Measurements from ENCODE around the gene HS3ST6.
"Not testable (repeated sequence)": the region's sequence is repeated elsewhere in the genome, so short reads cannot be mapped to it uniquely, and the experiment has no call there.

The HS3ST6 gene

GRCh38 chr16:1922357-1922756 lies 4.1 kb upstream of the HS3ST6 start:
- Mint-ChIP-seq H3K27ac (no peak overlapping the region), H3K4me1 (ENCODE audit: low read depth) (peaks cover 3% of the 10 kb centered on the region), H3K4me3 (no peak overlapping the region), H3K36me3 (ENCODE audit: low read depth) (no peaks in the 10 kb centered on the region), H3K9me3 (no peaks in the 10 kb centered on the region), H3K27me3 (peaks cover 54% of the 10 kb centered on the region)
- DNase-seq: no peak

- H3K4me1 Mint-ChIP-seq (ENCODE audit: low read depth): peaks cover 3% of the 10 kb centered on the region
- DNase-seq: no peak
- no peak overlapping the region for H3K27ac Mint-ChIP-seq
- no peaks in the 10 kb centered on the region for H3K9me3 Mint-ChIP-seq
- peaks cover 70% of the 10 kb centered on the region for H3K27me3 Mint-ChIP-seq
- no peaks in the 10 kb centered on the region for H3K36me3 Mint-ChIP-seq (ENCODE audit: low read depth)
- H3K4me3 Mint-ChIP-seq: no peak overlapping the region
Measured at GRCh38 chr16:1920727-1921171, 2.5 kb upstream of the HS3ST6 start.

- not testable (repeated sequence) for DNase-seq; H3K9me3 Mint-ChIP-seq; H3K27ac Mint-ChIP-seq; H3K4me3 Mint-ChIP-seq; H3K4me1 Mint-ChIP-seq (ENCODE audit: low read depth); H3K36me3 Mint-ChIP-seq (ENCODE audit: low read depth)
- H3K27me3 Mint-ChIP-seq: peaks cover 76% of the 10 kb centered on the region
Measured at GRCh38 chr16:1920122-1920521, 1.9 kb upstream of the HS3ST6 start.

DNA sequence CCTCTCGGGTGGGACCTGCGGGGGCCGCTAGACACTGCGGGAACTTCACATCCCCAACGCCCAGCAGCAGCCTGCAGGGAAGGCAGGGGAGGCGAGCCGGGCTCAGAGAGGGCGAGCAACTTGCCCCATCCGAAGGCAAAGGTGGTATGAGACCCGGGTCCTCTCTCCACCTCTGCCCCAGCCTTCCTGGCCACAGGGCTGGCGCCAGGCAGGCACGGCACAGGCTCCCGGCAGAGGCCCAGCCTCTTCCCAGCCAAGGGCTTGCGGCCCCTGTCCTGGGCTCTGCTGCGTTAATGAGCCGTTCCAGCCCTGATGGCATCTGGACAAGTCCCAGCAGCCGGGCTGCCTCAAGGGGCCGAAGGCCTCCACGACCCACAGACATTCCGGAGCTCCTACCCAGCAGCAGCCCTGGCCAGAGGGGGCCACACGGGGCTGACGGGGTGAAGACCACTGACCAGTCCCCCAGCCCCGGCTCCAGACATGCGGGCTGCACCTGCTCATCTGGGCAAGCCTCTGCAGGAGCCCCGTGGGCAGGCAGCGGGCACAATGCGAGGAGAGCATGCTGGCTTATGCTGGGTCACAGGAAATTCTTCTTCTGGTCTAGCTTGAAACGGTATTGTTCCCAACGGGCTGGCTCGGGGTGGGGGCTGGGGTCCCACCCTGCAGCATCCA lies 1.2 kb upstream of the HS3ST6 start:
- no peak for DNase-seq
- Mint-ChIP-seq H3K4me3 (no peak overlapping the region), H3K27me3 (peaks cover 81% of the 10 kb centered on the region), H3K36me3 (ENCODE audit: low read depth) (no peaks in the 10 kb centered on the region), H3K4me1 (ENCODE audit: low read depth) (peaks cover 3% of the 10 kb centered on the region), H3K27ac (no peak overlapping the region), H3K9me3 (no peaks in the 10 kb centered on the region)

DNA sequence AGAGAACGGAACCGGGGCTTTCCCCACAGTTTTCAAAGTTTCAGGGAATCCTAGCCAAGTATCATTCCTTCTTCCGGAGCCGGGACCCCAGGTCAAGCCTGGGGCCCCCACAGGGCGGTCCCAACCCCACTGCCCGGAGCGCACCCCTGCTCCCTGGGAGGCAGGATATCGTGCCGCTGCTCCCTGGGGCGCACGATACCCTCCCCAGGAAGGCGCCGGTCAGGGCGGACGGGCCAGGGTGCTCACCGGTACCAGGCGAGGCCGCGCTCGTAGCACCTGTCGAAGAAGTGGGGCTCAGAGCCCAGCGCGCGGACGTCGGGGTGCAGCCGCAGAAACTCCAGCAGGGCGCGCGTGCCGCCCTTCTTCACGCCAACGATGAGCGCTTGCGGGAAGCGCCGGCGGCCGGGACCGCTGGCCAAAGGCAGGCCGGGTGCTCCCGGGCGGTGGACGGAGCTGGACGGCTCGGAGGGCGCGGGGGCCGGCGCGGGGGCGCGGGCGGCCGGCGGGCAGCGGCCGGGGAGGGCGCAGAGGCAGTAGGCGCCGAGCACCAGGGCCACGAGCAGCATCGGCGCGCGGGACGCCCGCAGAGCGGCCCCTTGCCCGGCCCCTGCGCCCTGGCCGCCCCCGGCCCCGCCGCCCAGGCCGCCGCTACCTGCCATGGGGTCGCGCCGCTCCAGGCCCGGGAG lies 407 bp downstream of the HS3ST6 start:
- no peak overlapping the region for H3K27ac Mint-ChIP-seq
- H3K36me3 Mint-ChIP-seq (ENCODE audit: low read depth): no peaks in the 10 kb centered on the region
- peaks cover 3% of the 10 kb centered on the region for H3K4me1 Mint-ChIP-seq (ENCODE audit: low read depth)
- H3K9me3 Mint-ChIP-seq: no peaks in the 10 kb centered on the region
- no peak for DNase-seq
- no peak overlapping the region for H3K4me3 Mint-ChIP-seq
- peaks cover 71% of the 10 kb centered on the region for H3K27me3 Mint-ChIP-seq

DNA sequence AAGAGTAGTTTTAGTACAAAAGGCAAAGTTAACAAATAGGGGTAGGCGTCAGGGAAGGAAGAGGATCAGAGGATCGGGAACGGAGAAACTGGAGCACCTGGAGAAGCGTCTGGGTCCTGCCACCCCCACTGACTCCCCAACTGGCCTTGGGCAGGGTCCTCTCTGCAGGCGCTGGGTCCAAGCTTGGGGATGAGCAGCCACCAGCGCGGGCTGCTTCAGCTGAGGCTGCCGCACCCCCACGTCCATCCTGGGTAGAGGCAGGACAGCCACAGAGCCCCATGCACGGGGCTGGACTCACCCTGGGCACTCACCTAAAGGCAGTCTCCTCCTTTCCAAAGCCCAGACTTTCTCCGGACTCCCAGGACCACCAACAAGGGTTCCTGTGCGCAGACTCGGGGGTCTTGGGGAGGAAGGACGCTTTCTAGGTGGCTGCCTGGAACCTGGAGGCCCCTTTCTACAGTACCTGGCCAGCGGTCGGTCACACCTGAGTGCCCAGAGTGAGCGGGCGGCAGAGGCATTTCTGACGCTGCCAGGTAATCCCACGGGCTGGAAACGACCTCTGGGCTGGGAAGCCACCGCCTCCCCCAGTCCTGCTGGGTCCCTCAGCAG lies 1.1 kb downstream of the HS3ST6 start:
- DNase-seq: no peak
- Mint-ChIP-seq H3K27ac (no peak overlapping the region), H3K4me3 (no peak overlapping the region), H3K4me1 (ENCODE audit: low read depth) (peaks cover 3% of the 10 kb centered on the region), H3K27me3 (peaks cover 65% of the 10 kb centered on the region), H3K36me3 (ENCODE audit: low read depth) (no peaks in the 10 kb centered on the region), H3K9me3 (no peaks in the 10 kb centered on the region)

GRCh38 chr16:1916640-1916990 lies 1.6 kb downstream of the HS3ST6 start:
- H3K36me3 Mint-ChIP-seq (ENCODE audit: low read depth): no peaks in the 10 kb centered on the region
- H3K4me1 Mint-ChIP-seq (ENCODE audit: low read depth): peaks cover 3% of the 10 kb centered on the region
- DNase-seq: no peak
- no peak overlapping the region for H3K4me3 Mint-ChIP-seq
- H3K9me3 Mint-ChIP-seq: no peaks in the 10 kb centered on the region
- H3K27me3 Mint-ChIP-seq: peaks cover 61% of the 10 kb centered on the region
- no peak overlapping the region for H3K27ac Mint-ChIP-seq

DNA sequence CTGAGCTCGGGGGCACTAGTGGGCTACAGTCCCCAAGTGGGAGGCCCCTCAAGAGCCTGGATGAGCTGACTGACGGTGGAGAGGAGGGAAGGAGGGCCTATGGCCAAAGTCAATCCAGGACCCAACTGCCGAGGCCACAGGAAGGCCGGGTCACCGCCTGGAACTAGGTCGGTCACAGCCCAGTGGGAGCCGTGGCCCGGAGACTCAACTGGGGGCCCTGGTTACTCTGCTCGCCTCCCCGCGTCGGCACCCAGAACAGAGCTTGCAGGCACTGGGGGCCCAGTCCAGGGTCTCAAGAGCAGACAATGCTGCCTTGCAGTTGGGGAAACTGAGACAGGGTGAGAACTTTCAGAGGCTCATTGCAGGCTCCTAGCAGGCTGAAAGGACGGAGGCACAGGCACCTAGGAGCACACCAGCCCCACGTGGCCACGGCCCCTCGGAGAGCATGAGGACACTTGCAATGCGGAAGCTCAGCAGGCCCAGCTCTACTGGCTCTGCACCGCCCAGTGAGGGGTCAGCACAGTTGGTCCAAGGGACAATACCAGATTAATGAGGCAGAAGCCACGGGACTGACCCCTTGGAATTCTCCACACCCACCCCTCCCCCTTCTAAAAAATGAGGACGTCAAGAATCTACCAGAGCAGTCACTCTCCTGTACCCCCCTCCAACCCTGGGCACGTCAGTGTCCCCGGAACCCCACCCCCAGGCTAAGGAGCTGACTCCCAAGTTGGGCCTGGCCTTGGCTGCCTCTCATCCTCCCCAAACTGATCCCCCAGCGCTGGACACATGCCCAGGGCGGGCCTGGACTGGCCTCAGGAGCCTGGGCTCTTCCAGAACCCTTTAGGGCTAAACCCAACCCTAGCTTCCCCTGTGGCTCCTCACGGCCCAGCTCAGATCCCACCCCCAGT lies 2.2 kb downstream of the HS3ST6 start:
- H3K9me3 Mint-ChIP-seq: no peaks in the 10 kb centered on the region
- no peak overlapping the region for H3K27ac Mint-ChIP-seq
- H3K27me3 Mint-ChIP-seq: peaks cover 55% of the 10 kb centered on the region
- DNase-seq: no peak
- H3K4me3 Mint-ChIP-seq: no peak overlapping the region
- peaks cover 3% of the 10 kb centered on the region for H3K4me1 Mint-ChIP-seq (ENCODE audit: low read depth)
- H3K36me3 Mint-ChIP-seq (ENCODE audit: low read depth): no peaks in the 10 kb centered on the region

DNA sequence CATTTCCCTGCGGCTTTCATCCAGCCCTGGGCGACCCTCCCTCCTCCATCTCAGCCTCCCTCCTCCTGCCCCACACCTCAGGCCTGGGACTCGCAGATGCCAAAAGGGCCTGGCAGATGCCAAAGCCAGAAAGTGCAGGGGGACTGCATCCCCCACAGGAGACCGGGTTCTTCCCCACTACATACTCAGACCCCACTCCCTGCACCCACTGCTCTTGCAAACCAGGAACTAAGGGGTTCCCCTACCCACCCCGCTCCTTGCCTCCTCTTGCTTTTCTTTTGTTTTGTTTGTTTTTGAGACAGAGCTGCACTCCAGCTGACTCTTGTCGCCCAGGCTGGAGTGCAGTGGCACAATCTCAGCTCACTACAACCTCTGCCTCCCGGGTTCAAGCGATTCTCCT lies 3.2 kb downstream of the HS3ST6 start:
- no peak overlapping the region for H3K27ac Mint-ChIP-seq
- no peaks in the 10 kb centered on the region for H3K36me3 Mint-ChIP-seq (ENCODE audit: low read depth)

GRCh38 chr16:1914084-1914608 lies 4.1 kb downstream of the HS3ST6 start:
- H3K36me3 Mint-ChIP-seq (ENCODE audit: low read depth): no peaks in the 10 kb centered on the region
- no peak overlapping the region for H3K4me3 Mint-ChIP-seq
- H3K9me3 Mint-ChIP-seq: no peaks in the 10 kb centered on the region
- DNase-seq: no peak
- no peaks in the 10 kb centered on the region for H3K4me1 Mint-ChIP-seq (ENCODE audit: low read depth)
- peaks cover 40% of the 10 kb centered on the region for H3K27me3 Mint-ChIP-seq
- no peak overlapping the region for H3K27ac Mint-ChIP-seq

More for the DNA sequence above, 3.2 kb downstream of the HS3ST6 start:
- Mint-ChIP-seq H3K4me1 (ENCODE audit: low read depth) (no peaks in the 10 kb centered on the region), H3K9me3 (no peaks in the 10 kb centered on the region), H3K4me3 (no peak overlapping the region), H3K27me3 (peaks cover 45% of the 10 kb centered on the region)
- no peak for DNase-seq

DNA sequence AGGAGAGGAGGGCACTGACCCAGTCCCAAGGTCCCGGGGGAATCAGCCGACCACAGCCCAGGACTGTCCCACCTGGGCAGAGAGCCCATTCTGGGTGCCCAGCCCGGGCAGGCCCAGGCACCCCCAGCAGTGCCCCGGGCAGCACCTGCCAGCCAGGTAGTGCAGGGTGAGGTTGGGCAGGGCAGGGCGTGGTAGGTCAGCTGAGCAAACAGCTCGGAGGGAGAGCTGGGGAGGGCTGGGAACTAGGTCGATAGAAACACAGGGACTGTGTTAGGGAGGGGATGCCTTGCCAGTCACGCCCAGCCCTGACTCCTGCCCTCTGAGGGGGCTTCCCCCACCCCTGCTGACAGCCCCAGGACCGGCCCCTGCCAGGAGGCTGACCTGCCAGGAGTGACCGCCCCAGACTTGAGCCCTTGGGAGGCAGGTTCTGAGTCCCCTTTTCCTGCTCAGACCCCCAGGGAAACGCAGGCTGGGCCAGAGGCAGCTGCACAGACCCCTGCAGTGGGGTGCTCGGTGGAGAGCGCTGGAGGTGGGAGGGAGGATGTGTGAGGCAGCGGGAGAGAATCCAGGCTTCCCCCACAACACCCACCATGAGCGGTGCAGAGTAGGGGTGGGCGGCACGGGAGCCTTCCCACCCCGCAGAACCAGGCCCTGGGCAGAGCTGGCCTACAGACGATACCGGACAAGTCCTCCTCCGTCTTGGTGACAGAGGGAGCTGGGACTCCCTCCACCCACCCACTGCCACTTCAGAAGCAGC lies 4.7 kb downstream of the HS3ST6 start:
- Mint-ChIP-seq H3K9me3 (no peaks in the 10 kb centered on the region), H3K4me1 (ENCODE audit: low read depth) (no peaks in the 10 kb centered on the region), H3K27me3 (peaks cover 39% of the 10 kb centered on the region), H3K36me3 (ENCODE audit: low read depth) (no peaks in the 10 kb centered on the region), H3K27ac (no peak overlapping the region), H3K4me3 (no peak overlapping the region)
- no peak for DNase-seq

GRCh38 chr16:1912215-1912543 lies 6.0 kb downstream of the HS3ST6 start:
- Mint-ChIP-seq H3K4me3 (no peak overlapping the region), H3K4me1 (ENCODE audit: low read depth) (no peaks in the 10 kb centered on the region), H3K36me3 (ENCODE audit: low read depth) (no peaks in the 10 kb centered on the region), H3K27me3 (peaks cover 39% of the 10 kb centered on the region), H3K27ac (no peak overlapping the region), H3K9me3 (no peaks in the 10 kb centered on the region)
- no peak for DNase-seq

DNA sequence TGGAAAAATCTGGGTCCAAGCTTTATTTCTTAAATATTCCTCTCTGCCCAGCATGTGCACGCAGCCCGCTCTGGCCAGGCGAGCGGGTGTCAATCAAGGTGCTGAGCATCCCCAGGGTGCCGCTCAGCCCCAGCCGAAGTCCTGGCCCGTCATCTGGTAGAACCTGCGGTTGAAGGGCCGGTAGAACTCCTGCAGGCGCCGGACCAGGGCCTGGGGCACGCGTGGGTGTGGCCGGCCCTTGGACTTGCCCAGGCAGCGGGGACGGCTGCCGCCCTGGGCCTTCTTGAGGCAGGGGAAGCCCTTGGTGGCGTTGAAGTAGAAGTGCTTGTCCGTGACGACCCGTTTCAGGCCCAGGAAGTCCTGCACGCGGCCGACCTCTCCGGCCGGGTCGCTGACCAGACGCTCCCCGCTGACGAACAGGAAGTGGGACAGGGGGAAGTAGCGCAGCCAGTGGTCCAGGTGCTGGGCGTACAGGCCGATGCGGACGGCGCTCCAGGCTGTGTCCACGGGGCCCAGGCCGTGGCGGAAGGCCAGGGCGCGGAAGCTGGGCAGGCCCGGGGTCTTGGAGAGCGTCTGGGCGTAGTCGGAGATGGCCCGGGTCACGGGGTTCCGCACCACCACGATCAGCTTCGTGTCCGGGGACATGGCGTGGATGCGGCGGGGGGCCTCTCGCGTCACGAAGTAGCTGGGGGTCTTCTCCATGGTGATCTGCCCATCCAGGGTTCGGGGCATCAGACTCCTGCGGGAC lies 6.6 kb downstream of the HS3ST6 start:
- Mint-ChIP-seq H3K27me3 (peaks cover 37% of the 10 kb centered on the region), H3K9me3 (no peaks in the 10 kb centered on the region), H3K4me1 (ENCODE audit: low read depth) (no peaks in the 10 kb centered on the region), H3K36me3 (ENCODE audit: low read depth) (no peaks in the 10 kb centered on the region), H3K27ac (no peak overlapping the region), H3K4me3 (no peak overlapping the region)
- DNase-seq: no peak

All from activated T-cell treated with anti-CD3 and anti-CD28 coated beads, Interleukin-2, amount 50 U/mL, for 24 hours (primary cell).